Astrocyte (in vitro differentiated cells and primary cell): ENCODE measurements around the gene RNF144A. TPM values are rescaled to one million over a fixed set of nuclear protein-coding genes. Genes with fewer than 3 reads are reported as not detected.

ENCODE experiments used
- DNase-seq: peaks from one replicate; pipeline ENCODE4 v3.0.0-alpha.2; 2010; ENCODE audit warnings: low read depth
- FAIRE-seq: peaks from 2 replicates; lab custom pipeline; 2011; peaks lifted over from hg19 to GRCh38; lab: Jason Lieb, UNC
- H2AFZ ChIP-seq: 2 replicates; pipeline ENCODE4 v1.6.0; 2012; ENCODE audit warnings: low read depth, low read length, inconsistent platforms
- H3K27ac ChIP-seq: 2 replicates; pipeline ENCODE4 v1.5.1; 2011; ENCODE audit warnings: low read depth, low read length, inconsistent platforms
- H3K27me3 ChIP-seq: 2 replicates; pipeline ENCODE4 v1.6.0; 2011; ENCODE audit warnings: low read length, inconsistent platforms; ENCODE audit not compliant: insufficient read depth
- H3K36me3 ChIP-seq: 2 replicates; pipeline ENCODE4 v1.5.1; 2011; ENCODE audit warnings: low read length, inconsistent platforms; ENCODE audit not compliant: insufficient read depth
- H3K4me1 ChIP-seq: 2 replicates; pipeline ENCODE4 v1.5.1; 2011; ENCODE audit warnings: low read length, inconsistent platforms; ENCODE audit not compliant: insufficient read depth
- H3K4me2 ChIP-seq: 2 replicates; pipeline ENCODE4 v1.6.0; 2012; ENCODE audit warnings: low read length, inconsistent platforms
- H3K4me3 ChIP-seq: 2 replicates; pipeline ENCODE4 v1.5.1; 2011; ENCODE audit warnings: low read depth, mild to moderate bottlenecking, low read length, inconsistent platforms; ENCODE audit not compliant: insufficient read depth
- H3K79me2 ChIP-seq: 2 replicates; pipeline ENCODE4 v1.6.0; 2012; ENCODE audit warnings: mild to moderate bottlenecking, low read length, inconsistent platforms; ENCODE audit not compliant: insufficient read depth
- H3K9ac ChIP-seq: 2 replicates; pipeline ENCODE4 v1.6.0; 2012; ENCODE audit warnings: mild to moderate bottlenecking, low read length, inconsistent platforms
- H3K9me3 ChIP-seq: 2 replicates; pipeline ENCODE4 v1.5.1; 2012; ENCODE audit warnings: low read depth, mild to moderate bottlenecking, low read length, inconsistent platforms; ENCODE audit not compliant: insufficient read depth
- H4K20me1 ChIP-seq: 2 replicates; pipeline ENCODE4 v1.6.0; 2012; ENCODE audit warnings: low read length, inconsistent platforms; ENCODE audit not compliant: insufficient read depth
- H3K27ac Mint-ChIP-seq: one replicate; pipeline ENCODE4 v1.8.0; 2021; ENCODE audit warnings: mild to moderate bottlenecking, mixed read lengths; ENCODE audit not compliant: unreplicated experiment
- H3K27me3 Mint-ChIP-seq: one replicate; pipeline ENCODE4 v1.8.0; 2021; ENCODE audit warnings: low read depth, mixed read lengths; ENCODE audit not compliant: unreplicated experiment
- H3K36me3 Mint-ChIP-seq: one replicate; pipeline ENCODE4 v1.8.0; 2021; ENCODE audit warnings: low read depth, mixed read lengths; ENCODE audit not compliant: unreplicated experiment
- H3K4me1 Mint-ChIP-seq: one replicate; pipeline ENCODE4 v1.8.0; 2021; ENCODE audit warnings: low read depth, mixed read lengths; ENCODE audit not compliant: unreplicated experiment
- H3K4me3 Mint-ChIP-seq: one replicate; pipeline ENCODE4 v1.8.0; 2021; ENCODE audit warnings: mild to moderate bottlenecking, moderate library complexity, mixed read lengths; ENCODE audit not compliant: unreplicated experiment
- H3K9me3 Mint-ChIP-seq: one replicate; pipeline ENCODE4 v1.8.0; 2021; ENCODE audit warnings: mild to moderate bottlenecking, mixed read lengths; ENCODE audit not compliant: unreplicated experiment
- EZH2 ChIP-seq: IDR thresholded peaks from 2 replicates; pipeline ENCODE4 v1.6.1; 2012; ENCODE audit warnings: mild to moderate bottlenecking, low read length, inconsistent platforms; ENCODE audit not compliant: insufficient read depth
- total RNA-seq: library from RNA; stranded (reverse); gene quantifications from 2 replicates; pipeline ENCODE4 v1.2.1, GENCODE V29; 2021
- TF ChIP-seq, protein P1 (sequence below): IDR thresholded peaks from 2 replicates; pipeline ENCODE4 v1.5.1; 2011; ENCODE audit warnings: low read depth, mild to moderate bottlenecking, inconsistent platforms, low read length, moderate library complexity; ENCODE audit not compliant: insufficient read depth

RNF144A gene
- total RNA-seq, 1 donor from 2014 or later: 4.9 TPM

DNA sequence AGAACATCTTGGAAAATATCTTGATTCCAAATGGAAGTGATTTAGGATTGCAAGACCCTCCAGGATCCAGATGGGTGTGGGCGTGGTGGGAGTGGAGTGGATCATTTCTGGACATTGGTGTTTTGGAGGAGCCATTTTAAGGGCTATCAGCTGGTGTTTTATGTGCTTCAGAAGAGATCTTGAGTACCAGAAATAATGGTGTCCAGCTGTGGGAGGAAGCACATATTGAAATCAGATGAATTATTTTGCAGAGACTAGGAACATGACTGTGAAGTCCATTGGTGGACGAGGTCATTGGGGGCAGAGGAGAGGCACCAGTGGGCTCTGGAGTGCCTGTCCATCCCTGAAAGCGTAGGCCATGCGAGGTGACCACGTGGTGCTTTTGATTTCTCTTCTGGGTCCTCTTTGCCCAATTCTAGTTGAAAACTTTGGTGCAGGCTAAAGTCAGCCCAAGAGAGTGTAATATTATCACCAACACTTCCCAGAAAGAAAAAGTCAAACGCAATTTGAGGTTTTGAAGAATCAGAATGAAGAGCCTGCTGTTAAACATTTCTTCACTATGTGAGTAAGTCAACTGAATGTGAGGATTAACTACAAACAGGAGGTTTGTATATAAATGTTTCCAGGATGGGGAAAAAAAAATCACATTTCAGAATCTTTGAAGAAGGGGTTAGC lies 31.6 kb downstream of the RNF144A start:
- Histone ChIP-seq H3K4me2 (no peak overlapping the region), H3K4me1 (peaks cover 7% of the 10 kb centered on the region), H3K27me3 (peaks cover 23% of the 10 kb centered on the region), H2AFZ (no peak overlapping the region), H3K9me3 (no peaks in the 10 kb centered on the region), H3K4me3 (no peak overlapping the region), H3K9ac (no peak overlapping the region), H3K36me3 (no peaks in the 10 kb centered on the region), H4K20me1 (peaks cover 16% of the 10 kb centered on the region), H3K27ac (no peak overlapping the region), H3K79me2 (no peaks in the 10 kb centered on the region)
- peaks cover 2% of the 10 kb centered on the region for H3K36me3 Mint-ChIP-seq
- no peaks in the 10 kb centered on the region for H3K9me3 Mint-ChIP-seq
- TF ChIP-seq, protein P1, sequence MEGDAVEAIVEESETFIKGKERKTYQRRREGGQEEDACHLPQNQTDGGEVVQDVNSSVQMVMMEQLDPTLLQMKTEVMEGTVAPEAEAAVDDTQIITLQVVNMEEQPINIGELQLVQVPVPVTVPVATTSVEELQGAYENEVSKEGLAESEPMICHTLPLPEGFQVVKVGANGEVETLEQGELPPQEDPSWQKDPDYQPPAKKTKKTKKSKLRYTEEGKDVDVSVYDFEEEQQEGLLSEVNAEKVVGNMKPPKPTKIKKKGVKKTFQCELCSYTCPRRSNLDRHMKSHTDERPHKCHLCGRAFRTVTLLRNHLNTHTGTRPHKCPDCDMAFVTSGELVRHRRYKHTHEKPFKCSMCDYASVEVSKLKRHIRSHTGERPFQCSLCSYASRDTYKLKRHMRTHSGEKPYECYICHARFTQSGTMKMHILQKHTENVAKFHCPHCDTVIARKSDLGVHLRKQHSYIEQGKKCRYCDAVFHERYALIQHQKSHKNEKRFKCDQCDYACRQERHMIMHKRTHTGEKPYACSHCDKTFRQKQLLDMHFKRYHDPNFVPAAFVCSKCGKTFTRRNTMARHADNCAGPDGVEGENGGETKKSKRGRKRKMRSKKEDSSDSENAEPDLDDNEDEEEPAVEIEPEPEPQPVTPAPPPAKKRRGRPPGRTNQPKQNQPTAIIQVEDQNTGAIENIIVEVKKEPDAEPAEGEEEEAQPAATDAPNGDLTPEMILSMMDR: no peak
- no peak for TF ChIP-seq EZH2
- H3K4me1 Mint-ChIP-seq: peaks cover 3% of the 10 kb centered on the region
- no peaks in the 10 kb centered on the region for H3K27me3 Mint-ChIP-seq
- no peak overlapping the region for H3K4me3 Mint-ChIP-seq
- FAIRE-seq (no peak), DNase-seq (no peak)
- H3K27ac Mint-ChIP-seq: no peak overlapping the region

- no peak overlapping the region for H3K27ac Mint-ChIP-seq
- peaks cover 9% of the 10 kb centered on the region for H3K4me1 Mint-ChIP-seq
These were observed 33.8 kb downstream of the RNF144A start for GRCh38 chr2:6951046-6951445.

More at GRCh38 chr2:6951046-6951445, 33.8 kb downstream of the RNF144A start:
- H3K9ac ChIP-seq: no peak overlapping the region
- no peaks in the 10 kb centered on the region for H3K9me3 Mint-ChIP-seq
- DNase-seq: no peak
- no peak for FAIRE-seq
- H3K27me3 ChIP-seq: peaks cover 11% of the 10 kb centered on the region
- no peaks in the 10 kb centered on the region for H3K36me3 Mint-ChIP-seq
- no peak overlapping the region for H3K27ac ChIP-seq
- TF ChIP-seq EZH2: no peak
- TF ChIP-seq, protein P1: no peak
- no peaks in the 10 kb centered on the region for H3K79me2 ChIP-seq
- no peak overlapping the region for H3K4me2 ChIP-seq
- no peak overlapping the region for H3K4me3 Mint-ChIP-seq
- no peaks in the 10 kb centered on the region for H3K36me3 ChIP-seq
- no peak overlapping the region for H2AFZ ChIP-seq
- H4K20me1 ChIP-seq: peaks cover 9% of the 10 kb centered on the region
- H3K27me3 Mint-ChIP-seq: no peaks in the 10 kb centered on the region
- H3K4me1 ChIP-seq: peaks cover 11% of the 10 kb centered on the region
- H3K4me3 ChIP-seq: no peak overlapping the region
- H3K9me3 ChIP-seq: no peaks in the 10 kb centered on the region
